ENCODE results near the gene VWA3A.
"Not testable (repeated sequence)": the region's sequence is repeated elsewhere in the genome, so short reads cannot be mapped to it uniquely, and the experiment has no call there.

The VWA3A gene

DNA sequence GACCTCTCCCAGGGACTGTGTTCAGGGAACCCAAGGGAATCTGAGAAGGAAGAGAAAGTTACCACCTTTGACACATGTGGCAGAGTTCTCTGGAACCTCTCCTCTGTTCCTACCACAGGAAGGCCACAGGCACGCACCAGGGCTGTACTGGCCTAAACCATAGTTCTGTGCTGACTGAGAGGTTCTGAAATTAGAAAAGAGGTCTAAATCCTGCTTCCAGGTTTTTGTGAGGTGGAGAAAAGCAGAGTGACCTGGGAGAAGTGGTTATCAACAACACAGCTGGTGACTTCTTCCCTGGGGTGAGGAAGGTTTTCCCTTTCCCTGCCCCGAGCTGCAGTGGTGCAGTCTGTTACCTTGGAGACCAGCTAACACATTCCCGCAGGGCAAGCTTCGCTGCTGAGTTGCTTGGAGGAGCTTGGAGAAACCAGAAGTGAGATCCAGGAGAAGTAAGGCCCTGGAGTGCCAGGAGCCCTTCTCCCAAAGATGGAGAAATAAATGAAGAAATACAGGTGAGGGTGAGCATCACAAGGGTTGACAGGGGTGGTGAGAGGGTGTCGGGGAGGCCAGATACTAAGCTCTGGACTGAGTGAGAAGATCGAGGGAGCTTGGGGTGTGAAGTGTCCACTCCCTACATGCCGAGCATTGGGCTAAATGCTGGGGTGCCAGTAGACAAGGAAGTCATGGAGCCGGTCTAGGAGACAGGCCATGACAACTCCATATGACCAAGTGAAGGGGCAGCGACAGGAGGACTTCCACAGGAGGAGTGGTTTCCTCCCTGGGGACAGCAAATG lies at the start of gene VWA3A:
TSS of gene VWA3A (plus strand) at position 399 of the 791 bp plus-strand sequence. CDS start at position 496, 97 bp downstream.
- DNase-seq (ENCODE audit: low read depth in 2 of 2): no peak

DNA sequence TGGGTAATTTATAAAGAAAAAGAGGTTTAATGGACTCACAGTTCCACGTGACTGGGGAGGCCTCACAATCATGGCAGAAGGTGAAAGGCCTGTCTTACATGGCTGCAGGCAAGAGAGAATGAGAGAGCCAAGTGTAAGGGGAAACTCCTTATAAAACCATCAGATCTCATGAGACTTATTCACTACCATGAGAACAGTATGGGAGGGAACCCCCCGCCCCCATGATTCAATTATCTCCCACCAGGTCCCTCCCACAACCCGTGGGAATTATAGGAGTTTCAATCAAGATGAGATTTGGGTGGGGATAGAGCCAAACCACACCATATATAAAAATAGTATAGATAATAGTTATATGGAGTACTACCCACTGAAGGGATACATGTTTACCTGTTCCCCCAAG lies 48.5 kb upstream of the VWA3A start:
- DNase-seq (ENCODE audit: low read depth in 2 of 2): not testable (repeated sequence)

DNA sequence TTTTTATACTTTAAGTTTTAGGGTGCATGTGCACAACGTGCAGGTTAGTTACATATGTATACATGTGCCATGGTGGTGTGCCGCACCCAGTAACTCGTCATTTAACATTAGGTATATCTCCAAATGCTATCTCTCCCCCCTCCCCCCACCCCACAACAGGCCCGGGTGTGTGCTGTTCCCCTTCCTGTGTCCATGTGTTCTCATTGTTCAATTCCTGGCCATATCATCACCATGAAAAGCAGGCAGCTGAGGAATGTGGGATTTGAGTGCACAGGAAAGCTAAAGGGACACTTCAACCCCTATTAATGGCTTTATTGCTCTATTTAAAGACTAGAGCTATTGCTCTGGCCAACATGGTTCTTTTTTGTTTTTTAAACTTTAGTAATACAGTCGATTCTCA lies 46.5 kb upstream of the VWA3A start:
- not testable (repeated sequence) for DNase-seq (ENCODE audit: low read depth in 2 of 2)

- DNase-seq (ENCODE audit: low read depth in 2 of 2): no peak
Observed at GRCh38 chr16:22050963-22051362, 41.4 kb upstream of the VWA3A start.

GRCh38 chr16:22052980-22053379 lies 39.4 kb upstream of the VWA3A start:
- no peak for DNase-seq (ENCODE audit: low read depth in 2 of 2)

- no peak for DNase-seq (ENCODE audit: low read depth in 2 of 2)
Observed at GRCh38 chr16:22053921-22054341, 38.4 kb upstream of the VWA3A start.

DNA sequence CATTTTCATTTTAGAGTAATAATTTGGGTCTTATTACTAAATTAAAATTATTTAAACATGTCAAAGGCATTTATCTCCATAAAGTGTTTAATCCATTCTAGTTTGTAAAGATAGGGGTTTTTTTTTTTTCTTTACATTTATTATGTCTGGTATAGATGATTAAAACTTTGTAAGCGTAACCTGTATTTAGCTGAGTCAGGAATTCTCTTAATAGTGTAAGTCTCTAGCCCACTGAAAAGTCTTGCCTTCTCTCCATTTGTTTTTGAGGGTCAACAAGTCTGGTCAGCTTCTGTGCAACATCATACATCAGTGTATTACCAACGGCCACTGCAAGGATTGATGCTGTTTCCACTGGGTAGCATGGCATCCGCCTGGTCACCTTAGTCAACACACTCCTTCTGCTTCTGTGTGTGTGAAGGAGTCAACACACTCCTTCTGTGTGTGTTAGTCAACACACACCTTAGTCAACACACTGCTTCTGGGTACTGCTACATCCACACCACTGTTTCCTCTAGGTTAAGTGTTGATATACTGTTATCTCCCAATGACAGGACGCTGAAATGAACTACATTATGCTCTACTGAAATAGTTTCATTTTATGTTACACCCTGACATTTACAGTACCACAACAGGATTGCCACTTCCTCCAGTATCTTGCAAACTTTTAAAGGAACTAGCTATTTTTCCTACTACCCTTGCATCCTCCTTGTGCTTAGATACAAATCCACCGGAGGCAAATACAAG lies 37.3 kb upstream of the VWA3A start:
- DNase-seq (ENCODE audit: low read depth in 2 of 2): no peak

- DNase-seq (ENCODE audit: low read depth in 2 of 2): no peak
Observed at GRCh38 chr16:22055881-22056280, 36.5 kb upstream of the VWA3A start.

DNA sequence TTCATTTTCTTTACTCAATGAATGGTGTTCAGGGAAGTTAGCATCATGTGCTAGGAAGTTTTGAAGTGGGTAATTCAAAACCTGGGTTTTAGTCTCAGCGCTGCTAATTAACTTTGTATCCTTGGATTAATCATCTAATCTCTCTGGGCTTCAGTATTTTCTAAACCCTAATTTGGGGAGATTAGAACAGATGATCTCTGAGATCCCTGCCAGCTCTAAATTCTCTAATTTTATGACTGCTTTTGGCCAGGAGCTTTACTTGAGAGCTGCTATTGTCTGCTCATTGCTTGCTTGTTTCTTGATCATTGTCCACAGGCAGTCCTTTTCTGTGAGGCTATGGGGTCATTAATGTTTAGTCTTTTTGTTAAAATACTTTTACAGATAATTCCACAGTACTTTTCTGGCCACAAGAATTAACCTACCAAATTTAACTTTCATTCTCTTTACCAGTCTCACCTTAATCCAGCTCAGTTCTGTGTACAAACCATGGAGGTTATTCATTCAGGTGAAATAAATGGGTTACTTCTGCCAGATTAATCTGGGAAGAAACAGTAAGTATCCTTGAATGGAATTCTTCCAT lies 28.4 kb upstream of the VWA3A start:
- no peak for DNase-seq (ENCODE audit: low read depth in 2 of 2)

DNA sequence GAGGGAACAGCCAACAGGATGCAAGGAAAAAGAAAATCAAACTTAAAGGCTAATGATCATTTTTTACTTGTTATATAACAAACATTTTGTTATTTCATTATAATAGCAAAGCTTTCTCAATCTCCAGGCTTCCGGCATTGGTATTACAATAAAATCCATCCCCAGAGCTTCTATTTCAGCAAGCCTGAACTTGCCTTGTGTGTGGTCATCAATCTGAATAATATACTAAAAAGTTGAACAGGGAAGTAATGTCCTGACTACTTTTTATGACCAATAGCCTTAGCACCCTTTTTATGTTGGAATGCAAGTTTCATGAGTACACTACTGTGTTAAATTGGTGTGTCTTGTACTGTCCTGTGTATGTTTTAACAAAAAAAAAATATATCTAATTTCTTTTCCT lies 27.1 kb upstream of the VWA3A start:
- DNase-seq (ENCODE audit: low read depth in 2 of 2): no peak

GRCh38 chr16:22070361-22071330 lies 21.7 kb upstream of the VWA3A start:
- DNase-seq (ENCODE audit: low read depth in 2 of 2): no peak

DNA sequence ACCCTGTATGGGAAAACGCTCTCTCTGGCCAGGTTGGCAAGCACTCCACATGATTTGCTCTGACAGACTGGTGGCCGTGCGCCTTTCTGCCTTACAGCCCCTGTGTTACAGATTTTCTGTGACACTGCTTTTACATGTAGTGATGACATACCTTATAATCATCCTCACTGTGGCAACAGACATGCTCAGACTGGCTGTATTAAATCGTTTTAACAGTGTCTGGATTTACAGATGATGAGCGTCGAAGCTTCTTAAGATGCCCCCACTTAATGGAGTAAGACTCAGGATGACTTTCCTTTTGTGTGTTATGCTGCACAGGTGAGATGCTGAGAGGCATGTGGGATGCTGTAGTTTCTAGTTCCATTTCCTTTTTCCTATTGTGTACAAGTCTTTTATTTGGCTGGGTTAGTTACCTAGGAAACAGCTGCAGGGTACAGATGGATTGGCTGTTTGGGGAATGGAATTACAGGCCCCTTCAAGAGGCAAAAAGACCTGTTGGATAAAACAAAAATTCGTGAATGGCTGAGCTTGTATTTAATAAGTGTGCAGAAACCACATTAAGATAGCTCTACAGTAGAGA lies 20.9 kb upstream of the VWA3A start:
- no peak for DNase-seq (ENCODE audit: low read depth in 2 of 2)

DNA sequence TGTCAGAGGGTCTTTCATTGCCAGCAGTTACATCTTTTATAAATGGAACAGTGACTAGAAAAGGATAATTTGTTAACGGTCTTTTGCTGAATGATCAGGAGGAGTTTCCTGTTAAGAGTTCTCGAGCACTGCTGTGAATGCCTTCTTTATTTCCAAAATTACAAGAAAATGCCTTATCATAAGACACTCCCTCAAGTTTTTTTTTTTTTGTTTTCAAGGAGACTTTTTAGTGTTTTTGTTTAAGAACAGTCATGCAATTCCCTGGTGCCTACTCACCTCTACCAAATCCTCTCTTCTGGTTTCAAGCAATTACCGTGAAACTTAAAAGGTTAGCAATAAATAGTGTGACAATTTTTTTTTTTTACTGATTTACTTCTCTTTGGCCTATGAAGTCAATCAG lies 19.0 kb upstream of the VWA3A start:
- DNase-seq (ENCODE audit: low read depth in 2 of 2): no peak

DNA sequence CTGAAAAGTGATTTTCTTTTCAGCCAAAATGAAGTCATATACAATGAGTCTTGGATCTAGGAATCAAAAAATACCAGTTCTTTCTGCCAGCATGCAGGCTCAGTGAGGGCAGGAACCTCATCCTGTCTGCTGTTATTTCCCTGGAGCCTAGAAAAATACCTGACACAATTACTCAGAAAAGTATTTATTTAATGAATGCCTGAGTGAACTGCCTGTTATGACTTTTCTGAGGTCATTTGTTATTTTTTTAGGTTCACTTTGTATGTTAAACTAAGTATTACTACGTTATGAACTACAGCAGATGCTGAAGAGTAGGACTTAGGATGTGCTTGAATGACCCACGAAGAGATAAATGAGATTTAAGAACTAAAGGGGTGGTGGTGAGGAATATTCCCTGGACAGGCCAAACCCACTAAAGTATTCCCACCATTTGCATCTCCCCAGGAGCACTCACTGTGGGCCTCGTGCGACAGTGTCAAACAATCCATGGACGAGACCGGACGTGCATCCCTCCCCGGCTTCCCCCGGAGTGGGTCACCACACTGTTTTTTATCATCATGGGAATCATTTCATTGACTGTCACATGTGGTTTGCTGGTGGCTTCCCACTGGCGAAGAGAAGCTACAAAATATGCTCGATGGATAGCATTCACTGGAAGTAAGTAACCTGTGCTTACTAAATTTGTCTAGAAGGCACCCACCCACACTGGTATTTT lies 17.1 kb upstream of the VWA3A start:
- no peak for DNase-seq (ENCODE audit: low read depth in 2 of 2)

GRCh38 chr16:22075776-22076175 lies 16.6 kb upstream of the VWA3A start:
- DNase-seq (ENCODE audit: low read depth in 2 of 2): no peak

DNA sequence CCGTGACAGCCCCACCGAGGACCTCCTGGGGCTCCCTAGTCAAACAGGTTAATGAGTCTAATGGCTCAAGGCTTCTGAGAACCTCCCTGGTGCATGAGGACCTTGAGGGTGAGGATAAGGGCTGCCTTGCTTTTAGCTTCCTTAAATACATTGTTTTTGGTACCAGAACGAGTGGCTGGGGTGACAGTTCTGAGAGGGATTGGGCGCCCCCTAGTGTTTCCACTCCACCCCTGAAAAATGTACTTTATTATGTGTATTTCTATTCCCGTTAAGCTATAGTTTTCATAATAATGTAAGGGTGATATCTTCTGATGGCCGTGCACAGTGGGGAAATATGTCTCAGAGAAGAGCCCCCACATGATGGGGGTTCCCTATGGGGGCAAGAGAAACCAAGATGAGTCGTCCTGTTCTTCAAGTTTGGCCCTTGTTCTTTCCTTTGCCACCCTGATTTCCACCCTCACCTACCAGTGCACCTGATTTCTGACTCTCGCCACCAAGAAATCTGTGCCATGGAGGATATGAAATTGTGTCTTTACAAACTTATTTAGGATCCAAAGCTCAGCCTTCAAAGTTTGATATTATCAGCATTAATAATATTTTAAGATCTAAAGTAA lies 14.5 kb upstream of the VWA3A start:
- peak; percentile 45 to 61 for DNase-seq (ENCODE audit: low read depth in 2 of 2)

- DNase-seq (ENCODE audit: low read depth in 2 of 2): no peak
Observed at GRCh38 chr16:22078656-22079055, 13.7 kb upstream of the VWA3A start.

DNA sequence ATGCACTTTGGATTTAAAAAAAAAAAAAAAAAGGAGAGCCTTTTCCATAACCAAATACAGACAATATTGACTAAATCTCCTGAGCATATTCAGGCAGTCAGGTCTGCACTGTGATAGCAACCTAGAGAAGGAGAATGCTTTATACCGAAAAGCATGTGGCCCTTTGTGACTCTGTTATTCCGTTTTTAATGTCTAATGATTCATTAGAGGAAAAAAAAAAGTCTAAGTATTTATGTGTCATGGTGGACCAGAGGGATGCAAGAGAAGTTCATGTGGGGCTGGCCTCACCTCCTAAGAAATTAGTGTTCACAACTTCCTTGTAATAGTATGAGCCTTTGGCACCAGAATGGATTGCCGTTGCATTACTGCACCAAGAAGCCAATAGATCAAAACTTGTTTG lies 11.3 kb upstream of the VWA3A start:
- no peak for DNase-seq (ENCODE audit: low read depth in 2 of 2)

DNA sequence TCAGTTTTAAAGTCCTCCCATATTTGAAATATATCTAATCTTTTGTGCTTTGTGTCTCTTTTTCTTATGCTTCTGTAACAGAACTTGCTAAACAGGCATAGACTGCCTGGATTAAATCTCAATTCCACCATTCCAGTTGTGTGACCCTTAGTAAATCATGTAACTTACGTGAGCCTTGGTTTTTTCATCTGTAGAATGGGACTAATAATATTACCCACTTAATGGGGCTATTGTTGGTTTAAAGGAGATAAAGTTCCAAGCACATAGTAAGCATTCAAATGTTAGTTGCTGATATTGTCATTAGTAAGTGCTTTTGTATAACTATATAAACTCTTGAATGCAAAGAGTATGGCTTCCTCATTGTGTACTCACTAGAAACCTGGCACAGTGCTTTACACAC lies 5.9 kb upstream of the VWA3A start:
- DNase-seq (ENCODE audit: low read depth in 2 of 2): no peak

DNA sequence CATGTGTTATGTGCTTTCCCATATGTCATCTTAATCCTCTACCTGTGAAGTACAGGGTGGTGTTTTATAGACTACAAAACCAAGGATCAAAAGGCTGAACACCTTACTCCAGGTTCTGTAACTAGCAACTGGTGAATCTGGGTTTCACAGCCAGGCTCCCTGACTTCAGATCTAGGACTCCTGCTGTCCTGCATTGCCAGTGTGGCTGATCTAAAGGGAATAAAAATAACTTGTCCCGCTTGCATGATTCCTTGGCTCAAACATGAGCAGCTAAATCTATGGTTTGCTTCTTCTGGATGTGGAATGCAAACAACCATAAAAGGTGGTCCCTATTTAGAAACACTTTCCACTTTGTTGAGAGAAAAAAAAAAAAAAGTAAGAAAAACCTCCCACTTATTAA lies 3.7 kb upstream of the VWA3A start:
- no peak for DNase-seq (ENCODE audit: low read depth in 2 of 2)

Measured in stimulated activated CD4-positive, alpha-beta T cell treated with anti-CD3 and anti-CD28 coated beads, Interleukin-15, amount 100 ng/mL, for 48 hours (primary cell).